Measurements from ENCODE around the gene BCL3. TPM values are rescaled to one million over a fixed set of nuclear protein-coding genes. Genes with fewer than 3 reads are reported as not detected.
A peak's percentile ranks its signal among the peaks of the same experiment; 100 is the strongest.

The BCL3 gene
- total RNA-seq, 1 experiment from 2014 or later, result 37.9 TPM

DNA sequence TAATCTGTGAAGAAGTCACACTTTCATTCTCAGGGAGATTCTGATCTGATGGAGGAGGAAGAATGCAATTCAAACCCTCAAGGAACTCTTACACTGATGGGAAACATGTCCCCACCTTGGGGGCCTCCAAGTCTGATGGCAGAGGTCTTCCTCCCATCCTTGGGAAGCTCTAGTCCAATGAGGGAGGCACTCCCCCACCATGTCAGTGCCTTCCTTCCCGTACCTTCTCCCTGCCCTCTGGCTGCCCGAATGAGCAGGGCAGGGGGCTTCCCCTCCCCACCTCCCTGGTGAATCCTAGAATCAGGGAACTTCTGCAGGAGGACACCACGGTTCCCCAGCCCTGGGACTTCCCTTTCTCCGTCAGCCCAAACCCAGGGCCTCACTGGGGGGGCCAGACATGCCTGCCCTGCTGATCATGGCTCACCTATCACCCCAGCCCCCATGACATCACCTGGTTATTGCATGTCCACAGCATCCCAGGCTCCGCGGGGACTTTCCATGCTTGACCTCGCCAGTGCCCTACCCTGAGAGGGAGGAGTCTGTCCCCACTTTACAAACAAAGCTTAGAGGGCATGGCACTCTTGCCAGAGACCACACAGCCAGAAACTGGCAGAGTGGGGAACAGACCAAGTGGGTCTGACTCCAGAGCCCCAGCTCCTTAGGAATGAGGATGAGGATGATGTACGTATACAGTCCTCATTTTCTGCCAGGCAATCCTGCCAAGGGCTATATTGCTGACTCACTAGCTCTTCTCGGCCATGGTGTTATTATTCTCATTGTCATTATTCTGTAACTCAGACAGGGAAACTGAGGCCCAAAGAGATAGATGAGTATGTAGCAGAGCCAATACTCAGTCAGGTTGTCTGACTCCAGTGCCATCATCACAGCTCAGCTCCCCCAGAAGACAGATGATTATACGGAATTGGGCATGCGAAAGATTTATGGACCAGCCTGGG, 9.6 kb upstream of the BCL3 start (continued):
- TF ChIP-seq TCF7L2 (IDR thresholded peaks at IDR 0.05; ENCODE audit: borderline replicate concordance, extremely low read depth, insufficient read depth, insufficient read length) (no peak), POLR2A (IDR thresholded peaks at IDR 0.05; ENCODE audit: borderline replicate concordance, extremely low read depth, insufficient read depth, insufficient read length) (no peak)

DNA sequence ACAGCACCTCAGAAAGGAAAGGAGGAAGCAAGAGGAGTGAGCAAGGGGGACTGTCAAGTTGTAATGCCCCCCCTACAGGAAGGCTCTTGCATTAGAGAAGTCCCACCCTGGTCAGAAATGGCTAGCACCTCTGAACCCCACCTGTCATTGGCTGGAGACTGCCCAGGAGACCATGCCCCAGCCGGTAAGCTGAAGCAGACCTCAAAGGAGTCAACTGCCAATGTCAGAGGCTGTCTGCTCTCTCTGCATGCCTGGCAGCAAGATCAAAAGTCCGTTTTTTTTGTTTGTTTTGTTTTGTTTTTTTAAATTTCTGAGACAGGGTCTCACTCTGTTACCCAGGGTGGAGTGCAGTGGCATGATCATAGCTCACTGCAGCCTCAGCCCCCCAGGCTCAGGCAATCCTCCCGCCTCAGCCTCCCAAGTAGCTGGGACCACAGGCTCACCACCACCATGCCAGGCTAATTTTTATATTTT, 8.1 kb upstream of the BCL3 start:
- no peaks in the 10 kb centered on the region for H4K20me1 ChIP-seq (ENCODE audit: insufficient read depth)
- H3K4me2 ChIP-seq (ENCODE audit: low read length), result peak overlapping the region; percentile 76
- H3K9me3 ChIP-seq (ENCODE audit: control insufficient read depth in 1 of 2, insufficient read depth in 1 of 2, low read depth in 1 of 2, low read length in 2 of 2), result no peaks in the 10 kb centered on the region
- DNase-seq (ENCODE audit: low read depth, low spot score) (peak; percentile 21), ATAC-seq (no peak)
- no peaks in the 10 kb centered on the region for H3K9me2 ChIP-seq (ENCODE audit: insufficient read depth)
- peak overlapping the region; percentile 95 for H3K27ac ChIP-seq (ENCODE audit: low read depth, low read length)
- no TSS peak for BruUV-seq (replicated peaks)
- H3K9ac ChIP-seq (ENCODE audit: low read length), result peak overlapping the region; percentile 77
- no peak overlapping the region for H3K4me3 ChIP-seq (replicated peaks in 1 of 2; ENCODE audit: low read depth in 1 of 2, low read length in 2 of 2)
- H3K27me3 ChIP-seq (ENCODE audit: insufficient read depth, low read length), result no peaks in the 10 kb centered on the region
- POLR2A ChIA-PET, result interaction anchor here (5.8 kb wide), 1 partner anchor 13 kb away, joined by 36 read pairs; no protein-coding TSS in a partner anchor
- peaks cover 81 to 96% of the 10 kb centered on the region in 2 experiments for H3K4me1 ChIP-seq (ENCODE audit: control insufficient read depth in 1 of 2, insufficient read depth in 2 of 2, low read length in 2 of 2)
- RAD21 ChIA-PET (ENCODE audit: low non-redundant PET in 1 of 2, low total read pairs in 2 of 2, uncharacterized antibody in 2 of 2, unreplicated experiment in 2 of 2), result no interaction called here
- H3K36me3 ChIP-seq (ENCODE audit: control insufficient read depth in 1 of 2, insufficient read depth in 2 of 2, low read length in 2 of 2), result no peaks in the 10 kb centered on the region
- intact Hi-C loops (cut with micrococcal nuclease), result loop anchor here (5.0 kb wide), 1 partner anchor 37 kb away; the partner anchor contains the start of gene CBLC
- TF ChIP-seq, protein P1, sequence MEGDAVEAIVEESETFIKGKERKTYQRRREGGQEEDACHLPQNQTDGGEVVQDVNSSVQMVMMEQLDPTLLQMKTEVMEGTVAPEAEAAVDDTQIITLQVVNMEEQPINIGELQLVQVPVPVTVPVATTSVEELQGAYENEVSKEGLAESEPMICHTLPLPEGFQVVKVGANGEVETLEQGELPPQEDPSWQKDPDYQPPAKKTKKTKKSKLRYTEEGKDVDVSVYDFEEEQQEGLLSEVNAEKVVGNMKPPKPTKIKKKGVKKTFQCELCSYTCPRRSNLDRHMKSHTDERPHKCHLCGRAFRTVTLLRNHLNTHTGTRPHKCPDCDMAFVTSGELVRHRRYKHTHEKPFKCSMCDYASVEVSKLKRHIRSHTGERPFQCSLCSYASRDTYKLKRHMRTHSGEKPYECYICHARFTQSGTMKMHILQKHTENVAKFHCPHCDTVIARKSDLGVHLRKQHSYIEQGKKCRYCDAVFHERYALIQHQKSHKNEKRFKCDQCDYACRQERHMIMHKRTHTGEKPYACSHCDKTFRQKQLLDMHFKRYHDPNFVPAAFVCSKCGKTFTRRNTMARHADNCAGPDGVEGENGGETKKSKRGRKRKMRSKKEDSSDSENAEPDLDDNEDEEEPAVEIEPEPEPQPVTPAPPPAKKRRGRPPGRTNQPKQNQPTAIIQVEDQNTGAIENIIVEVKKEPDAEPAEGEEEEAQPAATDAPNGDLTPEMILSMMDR (IDR thresholded peaks at IDR 0.05 in 2 of 3, conservative IDR thresholded peaks at IDR 0.05 in 1 of 3; ENCODE audit: borderline replicate concordance in 1 of 3, insufficient read depth in 1 of 3, low read depth in 2 of 3, low read length in 2 of 3), result peak in 2 of 3 experiments; percentile 29 to 42; a peak in 3 of 6 replicates
- TF ChIP-seq POLR2A (IDR thresholded peaks at IDR 0.05; ENCODE audit: borderline replicate concordance, extremely low read depth, insufficient read depth, insufficient read length), result no peak
- CTCF ChIA-PET, result interaction anchor here (3.5 kb wide), 1 partner anchor 17 kb away, joined by 25 read pairs; no protein-coding TSS in a partner anchor
- H2AFZ ChIP-seq (ENCODE audit: low read depth, low read length, poor library complexity, severe bottlenecking), result no peak overlapping the region
- H3K79me2 ChIP-seq (ENCODE audit: insufficient read depth, low read length), result no peaks in the 10 kb centered on the region
